PC-3 (cell line): ENCODE results near the gene EGFL7. TPM values are rescaled to one million over a fixed set of nuclear protein-coding genes. Genes with fewer than 3 reads are reported as not detected.

Experiments
- ATAC-seq: fragments of 200-7000 bp; cut with Tn5 transposase; 2 replicates; pipeline ENCODE4 v1.9.1; 2020; ENCODE audit warnings: mild to moderate bottlenecking, moderate library complexity
- BruUV-seq: library from RNA; stranded (reverse); fragments of 400-500 nt; replicated peaks from 2 replicates; lab custom pipeline; 2021; lab: Mats Ljungman, UMichigan
- CTCF ChIA-PET: fragments of 300-600 bp; sonication (Branson Sonifier 250); formaldehyde crosslinking; loops from one replicate; lab custom pipeline; 2022; ENCODE audit warnings: antibody characterized with exemption; lab: Charles Lee
- POLR2A ChIA-PET: fragments of 300-600 bp; sonication (Branson Sonifier 250); formaldehyde crosslinking; loops from one replicate; lab custom pipeline; 2022; ENCODE audit warnings: antibody characterized with exemption; ENCODE audit not compliant: unreplicated experiment; lab: Charles Lee
- DNase-seq: peaks from one replicate; pipeline ENCODE4 v3.0.0-alpha.2; 2015
- H2AFZ ChIP-seq: fragments of 300-600 bp; sonication (generic); 2 replicates; pipeline ENCODE4 v1.6.0; 2016; ENCODE audit warnings: antibody characterized with exemption, low read length
- H3F3A ChIP-seq: fragments of 300-600 bp; sonication (generic); one replicate; pipeline ENCODE4 v1.6.0; 2017; ENCODE audit warnings: antibody characterized with exemption, low read length, control low read depth, mild to moderate bottlenecking; ENCODE audit not compliant: unreplicated experiment
- H3K27ac ChIP-seq: fragments of 300-600 bp; sonication (generic); 2 replicates; pipeline ENCODE4 v1.5.1; 2016; ENCODE audit warnings: mild to moderate bottlenecking, low read length
- H3K27me3 ChIP-seq: fragments of 300-600 bp; sonication (generic); 2 replicates; pipeline ENCODE4 v1.6.1; 2016; ENCODE audit warnings: low read length, mixed read lengths
- H3K36me3 ChIP-seq: fragments of 300-600 bp; sonication (generic); 2 replicates; pipeline ENCODE4 v1.6.1; 2016; ENCODE audit warnings: low read depth, mixed run types, low read length, mixed read lengths
- H3K4me1 ChIP-seq: fragments of 300-600 bp; sonication (generic); 2 replicates; pipeline ENCODE4 v1.5.1; 2016; ENCODE audit warnings: low read length; ENCODE audit not compliant: insufficient read depth
- H3K4me2 ChIP-seq: fragments of 300-600 bp; sonication (generic); 2 replicates; pipeline ENCODE4 v1.6.0; 2016; ENCODE audit warnings: low read length
- H3K4me3 ChIP-seq: fragments of 300-600 bp; sonication (generic); 2 replicates; pipeline ENCODE4 v1.5.1; 2016; ENCODE audit warnings: mild to moderate bottlenecking, low read length, mixed read lengths
- H3K79me2 ChIP-seq: fragments of 300-600 bp; sonication (generic); 2 replicates; pipeline ENCODE4 v1.6.1; 2017; ENCODE audit warnings: low read length, mixed read lengths
- H3K9ac ChIP-seq: fragments of 300-600 bp; sonication (generic); 2 replicates; pipeline ENCODE4 v1.6.0; 2016; ENCODE audit warnings: mild to moderate bottlenecking, low read length
- H3K9me2 ChIP-seq: fragments of 300-600 bp; sonication (generic); replicated peaks from 2 replicates; pipeline ENCODE4 v1.6.1; 2016; ENCODE audit warnings: mixed run types, low read length, mixed read lengths
- H3K9me3 ChIP-seq: fragments of 300-600 bp; sonication (generic); 2 replicates; pipeline ENCODE4 v1.6.1; 2016; ENCODE audit warnings: low read length, mixed read lengths
- H4K20me1 ChIP-seq: fragments of 300-600 bp; sonication (generic); 2 replicates; pipeline ENCODE4 v1.6.1; 2016; ENCODE audit warnings: low read length, mixed read lengths
- CTCF ChIP-seq: fragments of 300-600 bp; sonication (generic); conservative IDR thresholded peaks from 2 replicates; pipeline ENCODE4 v1.5.1; 2017; ENCODE audit warnings: antibody characterized with exemption, low read depth, mild to moderate bottlenecking, low read length
- EZH2 ChIP-seq: fragments of 300-600 bp; sonication (generic); IDR thresholded peaks from one replicate; pipeline ENCODE4 v1.6.1; 2017; ENCODE audit warnings: antibody characterized with exemption, mild to moderate bottlenecking, low read length; ENCODE audit not compliant: unreplicated experiment
- EZH2phosphoT487 ChIP-seq: fragments of 300-600 bp; sonication (generic); IDR thresholded peaks from 2 replicates; pipeline ENCODE4 v1.6.1; 2018; ENCODE audit warnings: mild to moderate bottlenecking, antibody characterized with exemption, low read length, borderline replicate concordance
- intact Hi-C: fragments of 100-400 bp; cut with micrococcal nuclease; formaldehyde crosslinking; loops from 2 replicates; pipeline ENCODE4 v1.9.0; 2023
- total RNA-seq: library from RNA; depleted of rRNA; stranded (reverse); fragments of >200 nt; gene quantifications from 2 replicates; pipeline ENCODE4 v1.2.3, GENCODE V29; 2014

EGFL7 gene
- total RNA-seq, 1 experiment from 2014 or later, result 23.1 TPM

GRCh38 chr9:136678624-136679023 is 15.9 kb downstream of the EGFL7 start:
- Histone ChIP-seq H3K9me2 (no peaks in the 10 kb centered on the region), H4K20me1 (no peaks in the 10 kb centered on the region), H2AFZ (no peak overlapping the region), H3K4me2 (no peak overlapping the region), H3K9ac (no peak overlapping the region), H3K4me3 (no peak overlapping the region), H3F3A (no peaks in the 10 kb centered on the region), H3K4me1 (no peaks in the 10 kb centered on the region), H3K9me3 (no peaks in the 10 kb centered on the region), H3K36me3 (no peaks in the 10 kb centered on the region), H3K27me3 (no peaks in the 10 kb centered on the region), H3K27ac (no peak overlapping the region), H3K79me2 (peaks cover 12% of the 10 kb centered on the region; the same call in 1 of the 2 replicates)
- DNase-seq (no peak), ATAC-seq (no peak)
- no TSS peak for BruUV-seq
- intact Hi-C loops, result no loop called here
- TF ChIP-seq CTCF, result no peak
- TF ChIP-seq EZH2phosphoT487, result no peak
- no peak for TF ChIP-seq EZH2
- ChIA-PET CTCF (no interaction called here), POLR2A (no interaction called here)

- intact Hi-C loops, result no loop called here
- Histone ChIP-seq H3K79me2 (peaks cover 15% of the 10 kb centered on the region), H3K27me3 (no peaks in the 10 kb centered on the region), H3K4me1 (no peaks in the 10 kb centered on the region), H3K4me3 (no peak overlapping the region), H3K9ac (no peak overlapping the region), H2AFZ (no peak overlapping the region), H3K4me2 (no peak overlapping the region), H3K36me3 (no peaks in the 10 kb centered on the region), H3K9me3 (no peaks in the 10 kb centered on the region), H4K20me1 (no peaks in the 10 kb centered on the region), H3K9me2 (no peaks in the 10 kb centered on the region), H3K27ac (no peak overlapping the region), H3F3A (no peaks in the 10 kb centered on the region)
- DNase-seq (no peak), ATAC-seq (no peak)
- CTCF ChIA-PET, result no interaction called here
- BruUV-seq, result no TSS peak
- POLR2A ChIA-PET, result no interaction called here
- TF ChIP-seq EZH2phosphoT487 (no peak), CTCF (no peak)
Measured at GRCh38 chr9:136679431-136679941, 16.8 kb downstream of the EGFL7 start.

DNA sequence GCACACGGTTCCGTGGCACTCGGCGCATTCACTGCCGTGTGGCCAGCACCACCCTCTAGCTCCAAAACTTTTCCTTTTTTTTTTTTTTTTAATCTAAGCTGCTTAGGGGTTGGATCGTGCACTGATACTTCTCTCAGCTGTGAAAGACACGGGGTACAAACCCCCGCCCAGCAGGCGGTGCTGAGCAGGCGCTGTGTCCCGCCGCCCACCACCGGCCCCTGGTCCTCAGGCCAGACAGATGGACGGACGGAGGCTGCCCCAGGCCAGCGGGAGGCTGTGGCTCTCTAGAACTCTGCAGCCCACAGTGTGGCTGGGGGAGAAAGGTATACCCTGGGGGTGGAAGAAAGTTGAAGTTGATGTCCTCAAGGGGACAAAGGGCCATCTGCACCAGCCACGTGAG is 18.3 kb downstream of the EGFL7 start:
- no peak overlapping the region for H3K27ac ChIP-seq
- ChIA-PET CTCF (no interaction called here), POLR2A (no interaction called here)
- no peaks in the 10 kb centered on the region for H3K9me3 ChIP-seq
- H3F3A ChIP-seq, result no peaks in the 10 kb centered on the region
- 0 out of 2 replicates have a peak, but pooled peaks cover 5% of the 10 kb centered on the region for H4K20me1 ChIP-seq
- no peak overlapping the region for H3K9ac ChIP-seq
- peaks cover 9% of the 10 kb centered on the region for H3K4me1 ChIP-seq
- no peak overlapping the region for H2AFZ ChIP-seq
- H3K4me2 ChIP-seq, result no peak overlapping the region
- DNase-seq (no peak), ATAC-seq (no peak)
- intact Hi-C loops, result no loop called here
- H3K79me2 ChIP-seq, result peaks cover 31% of the 10 kb centered on the region
- no peaks in the 10 kb centered on the region for H3K36me3 ChIP-seq
- no peak overlapping the region for H3K4me3 ChIP-seq
- no TSS peak for BruUV-seq
- no peaks in the 10 kb centered on the region for H3K9me2 ChIP-seq
- TF ChIP-seq CTCF (no peak), EZH2 (no peak), EZH2phosphoT487 (no peak)
- no peaks in the 10 kb centered on the region for H3K27me3 ChIP-seq
